Tibial nerve (tissue), 4 donors: ENCODE results near the gene GZMH.
"Not testable (repeated sequence)": the region's sequence is repeated elsewhere in the genome, so short reads cannot be mapped to it uniquely, and the experiment has no call there.

Experiments used
- EP300 ChIP-seq, 2 donors: sonication (generic); formaldehyde crosslinking; IDR thresholded peaks; one replicate each; pipeline ENCODE4 v1.6.1; 2017; ENCODE audit warnings: antibody characterized with exemption in 2 of 2, mild to moderate bottlenecking in 1 of 2
- TF ChIP-seq, protein P1 (sequence below), 5 experiments: fragments of 200-600 bp in 3 of 5; fragments of 450-650 bp in 2 of 5; sonication (generic) in 3 of 5; IDR thresholded peaks; one replicate each; pipeline ENCODE4 v1.5.1; 2016 to 2019; ENCODE audit warnings: antibody characterized with exemption in 5 of 5, mild to moderate bottlenecking in 3 of 5, moderate library complexity in 2 of 5

DNA sequence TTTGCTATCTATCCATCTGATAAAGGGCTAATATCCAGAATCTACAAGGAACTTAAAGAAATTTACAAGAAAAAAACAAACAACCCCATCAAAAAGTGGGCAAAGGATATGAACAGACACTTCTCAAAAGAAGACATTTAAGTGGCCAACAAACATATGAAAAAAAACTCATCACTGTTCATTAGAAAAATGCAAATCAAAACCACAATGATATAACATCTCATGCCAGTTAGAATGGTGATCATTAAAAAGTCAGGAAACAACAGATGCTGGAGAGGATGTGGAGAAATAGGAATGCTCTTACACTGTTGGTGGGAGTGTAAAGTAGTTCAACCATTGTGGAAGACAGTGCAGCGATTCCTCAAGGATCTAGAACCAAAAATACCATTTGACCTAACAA, 38.9 kb upstream of the GZMH start:
- TF ChIP-seq, protein P1, sequence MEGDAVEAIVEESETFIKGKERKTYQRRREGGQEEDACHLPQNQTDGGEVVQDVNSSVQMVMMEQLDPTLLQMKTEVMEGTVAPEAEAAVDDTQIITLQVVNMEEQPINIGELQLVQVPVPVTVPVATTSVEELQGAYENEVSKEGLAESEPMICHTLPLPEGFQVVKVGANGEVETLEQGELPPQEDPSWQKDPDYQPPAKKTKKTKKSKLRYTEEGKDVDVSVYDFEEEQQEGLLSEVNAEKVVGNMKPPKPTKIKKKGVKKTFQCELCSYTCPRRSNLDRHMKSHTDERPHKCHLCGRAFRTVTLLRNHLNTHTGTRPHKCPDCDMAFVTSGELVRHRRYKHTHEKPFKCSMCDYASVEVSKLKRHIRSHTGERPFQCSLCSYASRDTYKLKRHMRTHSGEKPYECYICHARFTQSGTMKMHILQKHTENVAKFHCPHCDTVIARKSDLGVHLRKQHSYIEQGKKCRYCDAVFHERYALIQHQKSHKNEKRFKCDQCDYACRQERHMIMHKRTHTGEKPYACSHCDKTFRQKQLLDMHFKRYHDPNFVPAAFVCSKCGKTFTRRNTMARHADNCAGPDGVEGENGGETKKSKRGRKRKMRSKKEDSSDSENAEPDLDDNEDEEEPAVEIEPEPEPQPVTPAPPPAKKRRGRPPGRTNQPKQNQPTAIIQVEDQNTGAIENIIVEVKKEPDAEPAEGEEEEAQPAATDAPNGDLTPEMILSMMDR (IDR thresholded peaks at IDR 0.05) = not testable (repeated sequence)
- not testable (repeated sequence) for TF ChIP-seq EP300 (IDR thresholded peaks at IDR 0.05)
